Measurements from ENCODE around the gene LSM7.

Gene LSM7

DNA sequence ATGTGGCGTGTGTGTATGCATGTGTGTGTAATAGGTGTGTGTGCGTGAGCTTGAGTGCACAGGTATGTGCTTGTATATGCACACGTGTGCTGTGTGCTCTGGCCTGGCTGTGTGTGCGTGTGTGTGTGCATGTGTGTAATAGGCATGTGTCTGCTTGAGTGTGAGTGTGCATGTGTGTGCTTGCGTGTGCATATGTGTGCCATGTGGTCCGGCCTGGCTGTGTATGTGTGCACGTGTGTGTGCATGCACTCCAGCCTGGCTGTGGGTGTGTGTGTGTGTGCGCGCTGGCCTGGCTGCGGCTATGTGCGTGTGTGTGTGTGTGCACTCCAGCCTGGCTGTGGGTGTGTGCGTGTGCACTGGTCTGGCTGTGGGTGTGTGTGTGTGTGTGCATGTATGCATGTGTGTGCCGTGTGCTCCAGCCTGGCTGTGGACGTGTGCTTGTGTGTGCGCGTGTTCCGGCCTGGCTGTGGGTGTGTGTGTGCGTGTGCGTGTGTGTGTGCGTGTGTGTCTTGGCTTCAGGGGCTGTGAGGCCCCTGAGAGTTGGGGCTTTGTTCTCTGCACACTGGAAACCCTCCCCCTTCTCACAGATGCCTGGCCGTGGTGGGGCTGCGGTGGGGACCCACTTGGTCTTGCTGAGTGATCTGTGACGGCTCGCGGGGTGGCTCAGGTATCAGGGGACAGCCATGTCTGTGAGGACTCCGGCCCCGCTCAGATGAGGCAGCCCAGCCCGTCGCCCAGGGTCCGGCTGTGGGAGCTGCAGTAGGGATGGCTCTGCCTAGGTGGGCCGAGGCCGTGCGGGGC lies 8.3 kb upstream of the LSM7 start:
- no peak for DNase-seq

DNA sequence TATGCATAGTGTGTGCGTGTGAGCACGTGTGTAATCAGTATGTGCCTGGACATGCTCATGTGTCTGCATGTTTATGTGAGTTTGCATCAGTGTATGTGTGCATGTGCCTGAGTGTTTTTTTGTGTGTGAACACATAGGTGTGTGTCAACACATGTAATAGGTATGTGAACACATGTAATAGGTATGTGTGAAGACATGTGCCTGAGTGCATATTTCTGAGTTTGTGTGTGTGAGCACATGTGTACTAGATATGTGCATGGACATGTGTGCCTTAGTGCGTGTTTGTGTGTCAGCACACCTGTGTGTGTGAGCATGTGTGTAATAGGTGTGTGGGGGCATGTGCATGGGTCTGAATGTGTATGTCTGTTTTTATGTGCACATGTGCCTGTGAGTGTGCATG lies 7.5 kb upstream of the LSM7 start:
- DNase-seq, result no peak

DNA sequence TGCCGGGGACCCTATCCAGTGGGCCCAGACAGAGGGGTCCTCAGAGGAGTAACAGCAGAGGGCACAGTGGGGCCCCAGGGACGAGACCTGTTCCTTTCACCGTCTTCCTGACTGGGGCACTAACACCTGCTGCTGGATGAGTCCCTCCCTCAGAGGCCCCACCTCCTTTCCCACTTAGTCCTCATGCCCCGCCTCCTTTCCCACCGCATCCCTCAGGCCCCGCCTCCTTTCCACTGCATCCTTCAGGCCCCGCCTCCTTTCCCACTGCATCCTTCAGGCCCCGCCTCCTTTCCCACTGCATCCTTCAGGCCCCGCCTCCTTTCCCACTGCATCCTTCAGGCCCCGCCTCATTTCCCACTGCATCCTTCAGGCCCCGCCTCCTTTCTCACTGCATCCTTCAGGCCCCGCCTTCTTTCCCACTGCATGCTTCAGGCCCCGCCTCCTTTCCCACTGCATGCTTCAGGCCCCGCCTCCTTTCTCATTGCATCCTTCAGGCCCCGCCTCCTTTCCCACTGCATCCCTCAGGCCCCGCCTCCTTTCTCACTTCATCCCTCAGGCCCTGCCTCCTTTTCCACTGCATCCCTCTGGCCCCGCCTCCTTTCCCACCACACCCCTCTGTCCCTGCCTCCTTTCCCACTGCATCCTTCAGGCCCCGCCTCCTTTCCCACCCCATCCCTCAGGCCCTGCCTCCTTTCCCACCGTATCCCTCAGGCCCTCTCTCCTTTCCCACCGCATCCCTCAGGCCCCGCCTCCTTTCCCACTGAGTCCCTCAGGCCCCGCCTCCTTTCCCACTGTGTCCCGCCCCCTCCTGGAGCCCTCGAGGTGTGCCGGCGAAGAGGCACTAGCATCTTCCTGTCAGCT lies 6.8 kb upstream of the LSM7 start:
- DNase-seq, result no peak

DNA sequence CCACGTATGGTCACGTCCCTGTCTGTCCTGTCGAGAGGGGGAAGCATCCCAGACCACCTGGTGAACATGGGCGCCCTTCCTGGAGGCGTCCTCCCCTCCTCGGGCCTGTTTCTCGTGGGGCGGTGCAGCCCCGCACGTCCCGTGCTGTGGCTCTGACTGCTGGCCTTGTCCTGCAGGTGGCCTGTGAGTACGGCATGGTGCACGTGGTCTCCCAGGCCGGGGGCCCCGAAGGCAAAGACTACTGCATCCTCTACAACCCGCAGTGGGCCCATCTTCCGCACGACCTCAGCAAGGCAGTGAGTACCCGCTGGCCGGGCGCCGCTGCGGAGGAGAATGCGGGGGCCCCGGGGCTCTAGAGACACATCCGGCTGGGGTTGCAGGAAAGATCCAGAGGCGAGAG lies 6.0 kb upstream of the LSM7 start:
- DNase-seq, result no peak

DNA sequence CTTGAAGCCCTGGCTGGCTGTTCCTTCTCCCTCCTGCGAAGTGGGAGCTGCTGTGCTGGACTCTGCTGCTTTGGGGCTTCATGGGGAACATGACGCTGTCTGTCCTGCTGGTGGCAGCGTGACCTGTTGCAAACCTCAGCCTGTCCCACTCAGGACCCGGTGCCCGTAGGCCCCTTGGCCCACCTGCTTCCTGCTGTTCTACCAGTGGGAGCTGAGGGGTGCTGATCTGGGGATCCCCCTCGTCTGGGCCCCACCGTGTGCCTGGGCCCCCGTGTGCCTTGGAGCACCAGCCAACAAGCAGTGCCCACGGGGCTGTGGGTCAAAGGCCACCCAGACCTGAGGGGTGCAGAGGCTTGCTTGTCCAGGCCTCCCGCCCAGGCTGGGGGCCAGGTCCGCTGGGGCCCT lies 5.4 kb upstream of the LSM7 start:
- no peak for DNase-seq

DNA sequence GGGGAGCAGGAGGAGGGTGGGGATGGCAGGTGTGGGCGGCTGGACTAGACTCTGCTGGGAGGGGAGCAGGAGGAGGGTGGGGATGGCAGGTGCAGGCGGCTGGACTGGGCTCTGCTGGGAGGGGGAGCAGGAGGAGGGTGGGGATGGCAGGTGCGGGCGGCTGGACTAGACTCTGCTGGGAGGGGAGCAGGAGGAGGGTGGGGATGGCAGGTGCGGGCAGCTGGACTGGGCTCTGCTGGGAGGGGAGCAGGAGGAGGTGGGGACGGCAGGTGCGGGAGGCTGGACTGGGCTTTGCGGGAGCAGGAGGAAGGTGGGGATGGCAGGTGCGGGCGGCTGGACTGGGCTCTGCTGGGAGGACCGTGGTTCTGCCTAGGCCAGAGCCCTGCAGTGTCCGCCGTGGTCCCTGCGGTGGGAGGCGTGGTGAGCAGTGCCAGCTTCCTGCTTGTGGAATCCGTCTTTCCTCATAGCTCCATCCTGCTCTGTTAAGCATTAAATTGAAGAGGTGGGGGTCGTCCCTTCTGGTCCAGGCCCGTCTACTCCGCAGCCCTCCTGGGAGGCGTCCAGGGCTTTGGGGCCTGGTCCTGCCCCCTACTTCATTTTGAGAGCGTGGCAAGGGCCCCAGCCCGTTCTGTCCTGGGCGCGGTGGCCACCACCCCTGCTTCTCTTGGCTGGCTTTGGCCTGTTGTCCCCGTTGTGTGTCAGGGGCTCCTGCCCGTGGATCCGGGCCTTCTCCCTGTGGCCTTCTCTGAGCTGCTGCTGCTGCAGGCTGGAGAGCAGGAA lies 4.8 kb upstream of the LSM7 start:
- DNase-seq, result no peak

DNA sequence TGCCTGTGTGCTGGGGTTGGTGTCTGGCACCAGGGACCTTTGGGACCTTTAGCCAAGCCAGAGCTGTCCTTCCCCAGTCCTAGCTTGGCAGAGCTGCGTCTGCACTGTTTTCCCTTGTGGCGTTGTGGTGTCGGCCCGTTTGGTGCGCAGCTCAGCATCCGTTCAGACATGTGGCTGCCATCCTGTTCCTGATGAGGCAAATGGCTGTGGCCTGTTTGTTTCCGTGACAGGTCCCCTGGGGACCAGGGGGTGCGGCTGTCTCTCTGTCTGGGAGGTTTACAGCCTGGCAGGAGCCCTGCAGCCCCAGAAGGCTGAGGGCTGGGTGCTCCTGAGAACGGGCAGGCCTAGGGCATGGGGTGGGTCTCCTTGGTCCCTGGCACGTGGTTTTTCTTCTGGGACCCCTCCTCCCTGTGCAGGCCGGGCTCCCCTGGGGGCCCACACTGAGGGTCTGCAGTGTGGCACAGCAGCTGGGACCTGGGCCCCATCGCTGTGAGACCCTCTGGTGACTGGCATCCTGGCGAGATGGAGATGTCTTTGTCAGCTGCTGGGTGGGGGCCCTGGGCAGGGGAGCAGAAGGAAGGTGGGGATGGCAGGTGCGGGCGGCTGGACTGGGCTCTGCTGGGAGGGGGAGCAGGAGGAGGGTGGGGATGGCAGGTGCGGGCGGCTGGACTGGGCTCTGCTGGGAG lies 4.1 kb upstream of the LSM7 start:
- no peak for DNase-seq

DNA sequence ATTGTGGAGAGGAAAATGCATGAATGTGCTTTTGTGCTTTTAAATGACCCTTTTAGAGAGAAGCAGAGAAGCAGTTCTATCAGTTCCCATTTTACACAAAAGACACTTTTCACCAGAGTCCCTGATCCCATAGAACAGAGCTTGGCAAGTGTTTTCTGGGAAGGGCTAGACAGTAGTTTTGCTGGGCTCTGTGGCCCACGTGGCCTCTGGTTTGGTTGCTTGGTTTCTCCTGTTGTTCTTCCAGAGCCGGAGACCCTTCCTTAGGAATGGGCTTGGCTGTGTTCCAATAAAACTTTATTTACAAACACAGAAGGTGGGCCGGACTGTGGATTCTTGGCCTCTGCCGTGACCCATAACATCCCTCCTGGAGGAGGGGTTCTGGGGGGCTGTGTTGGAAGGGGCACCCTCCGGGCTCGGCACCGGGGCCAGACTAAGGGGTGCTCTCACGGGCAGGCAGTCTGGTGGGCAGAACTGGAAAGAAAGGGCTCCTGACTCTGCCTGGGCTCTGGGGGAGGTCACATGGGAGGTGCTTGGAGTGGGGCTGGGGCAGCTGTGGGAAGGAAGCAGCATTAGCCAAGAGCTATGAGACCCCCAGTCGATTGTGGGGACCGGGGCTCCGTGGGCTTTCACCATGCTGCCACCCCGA lies 3.3 kb upstream of the LSM7 start:
- no peak for DNase-seq

DNA sequence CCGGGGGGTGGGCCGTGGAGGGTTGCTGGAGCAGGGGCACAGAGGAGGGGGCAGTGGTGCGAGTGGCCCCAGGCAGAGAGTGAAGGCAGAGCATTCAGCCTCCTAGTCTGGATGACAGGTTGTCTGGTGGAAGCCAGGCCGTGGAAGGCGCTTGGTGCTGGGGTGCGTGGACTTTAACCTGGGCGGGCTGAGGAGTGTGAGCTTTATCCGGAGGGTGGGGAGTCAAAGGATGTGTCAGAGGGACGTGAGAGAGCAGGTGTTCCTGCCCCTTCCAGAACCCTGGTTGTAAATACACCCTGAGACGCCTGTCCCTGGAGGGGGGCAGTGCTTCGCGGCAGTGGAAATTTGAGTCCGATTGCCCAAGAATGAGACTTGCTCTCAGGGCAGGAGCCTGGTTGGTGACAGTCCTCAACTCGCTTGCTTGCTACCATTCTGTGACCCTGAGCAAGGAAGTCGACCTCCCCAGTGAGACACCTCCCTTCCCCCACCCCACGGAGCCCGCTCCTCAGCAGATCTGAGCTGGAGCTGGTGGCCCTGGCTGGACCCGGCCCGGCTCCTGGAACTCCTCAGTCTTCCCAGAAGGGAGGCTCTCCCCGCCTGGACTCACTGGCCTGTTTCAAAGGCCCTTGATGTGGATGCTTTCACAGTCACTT lies 2.4 kb upstream of the LSM7 start:
- DNase-seq, result no peak

DNA sequence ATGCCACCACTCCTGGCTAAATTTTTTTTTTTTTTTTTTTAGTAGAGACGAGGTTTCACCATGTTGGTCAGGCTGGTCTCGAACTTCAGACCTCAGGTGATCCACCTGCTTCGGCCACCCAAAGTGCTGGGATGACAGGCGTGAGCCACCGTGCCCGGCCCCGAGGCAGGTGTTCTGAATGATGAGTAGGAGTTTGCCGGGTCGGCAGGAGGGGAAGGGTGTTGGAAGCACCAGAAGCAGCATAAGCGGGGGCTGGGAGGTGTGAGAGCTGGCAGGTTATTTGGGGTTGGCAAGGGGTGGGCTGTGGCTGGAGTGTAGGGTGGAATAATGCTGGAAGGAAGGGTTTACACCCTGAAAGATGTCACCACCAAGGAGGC lies 1.9 kb upstream of the LSM7 start:
- no peak for DNase-seq

DNA sequence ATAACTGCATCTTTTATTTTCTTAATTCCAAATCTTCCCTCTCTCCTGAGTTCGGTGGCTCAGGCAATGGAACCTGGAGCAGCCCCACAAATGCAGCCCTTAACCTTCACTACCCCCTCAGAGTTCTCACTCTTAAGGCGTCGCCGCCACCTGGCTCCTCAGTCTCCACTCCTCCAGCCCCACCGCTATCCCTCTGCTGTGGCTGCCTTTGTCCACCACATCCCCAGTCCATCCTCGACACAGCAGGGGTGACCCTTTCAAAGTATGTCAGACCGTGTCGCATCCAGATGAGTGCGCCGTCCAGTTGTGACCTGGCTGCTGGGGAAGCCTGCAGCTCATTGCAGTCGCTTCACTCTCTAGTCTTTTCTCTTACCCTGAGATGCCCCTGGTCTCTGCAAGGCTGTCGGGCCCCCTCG lies 1.1 kb upstream of the LSM7 start:
- no peak for DNase-seq

DNA sequence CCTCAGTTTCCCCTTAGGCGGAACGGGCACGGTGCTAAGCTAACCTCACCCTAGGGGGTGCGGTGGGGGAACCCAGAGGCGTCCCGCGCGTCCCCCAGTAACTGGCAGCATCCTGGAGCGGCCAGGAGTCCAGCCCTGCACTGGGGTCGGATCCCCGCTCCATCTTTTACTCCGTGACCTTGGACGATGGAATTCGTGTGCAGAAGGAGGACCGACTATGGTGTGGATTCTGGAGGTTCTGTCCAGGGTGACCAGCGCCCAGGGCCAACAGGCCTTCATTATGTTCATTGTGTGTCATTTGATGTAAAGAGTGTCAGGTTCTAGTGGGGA lies 728 bp upstream of the LSM7 start:
- DNase-seq, result no peak

DNA sequence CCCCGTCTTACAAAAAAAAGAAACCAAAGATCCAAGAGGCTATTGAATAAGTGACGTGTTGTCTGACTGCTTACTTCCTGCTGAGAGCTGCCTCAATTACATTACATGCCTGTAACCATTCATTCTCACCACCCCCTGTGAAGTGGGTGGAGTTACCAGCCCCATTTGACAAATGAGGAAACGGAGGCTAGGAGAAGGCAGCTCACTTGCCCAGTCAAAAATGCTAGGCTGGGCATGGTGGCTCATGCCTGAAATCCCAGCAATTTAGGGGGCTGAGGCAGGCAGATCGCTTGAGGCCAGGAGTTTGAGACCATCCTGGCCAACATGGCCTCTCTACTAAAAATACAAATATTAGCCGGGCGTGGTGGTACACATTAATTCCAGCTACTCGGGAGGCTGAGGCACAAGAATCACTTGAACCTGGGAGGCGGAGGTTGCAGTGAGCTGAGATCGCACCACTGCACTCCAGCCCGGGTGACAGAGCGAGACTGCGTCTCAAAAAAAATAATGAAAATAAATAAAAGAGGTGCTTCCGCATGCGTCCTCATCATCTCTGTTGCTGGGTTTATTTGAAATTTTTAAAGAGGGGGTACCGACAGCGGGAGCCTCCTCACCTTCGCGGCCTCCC lies 499 bp downstream of the LSM7 start:
- peak; percentile 67 for DNase-seq

DNA sequence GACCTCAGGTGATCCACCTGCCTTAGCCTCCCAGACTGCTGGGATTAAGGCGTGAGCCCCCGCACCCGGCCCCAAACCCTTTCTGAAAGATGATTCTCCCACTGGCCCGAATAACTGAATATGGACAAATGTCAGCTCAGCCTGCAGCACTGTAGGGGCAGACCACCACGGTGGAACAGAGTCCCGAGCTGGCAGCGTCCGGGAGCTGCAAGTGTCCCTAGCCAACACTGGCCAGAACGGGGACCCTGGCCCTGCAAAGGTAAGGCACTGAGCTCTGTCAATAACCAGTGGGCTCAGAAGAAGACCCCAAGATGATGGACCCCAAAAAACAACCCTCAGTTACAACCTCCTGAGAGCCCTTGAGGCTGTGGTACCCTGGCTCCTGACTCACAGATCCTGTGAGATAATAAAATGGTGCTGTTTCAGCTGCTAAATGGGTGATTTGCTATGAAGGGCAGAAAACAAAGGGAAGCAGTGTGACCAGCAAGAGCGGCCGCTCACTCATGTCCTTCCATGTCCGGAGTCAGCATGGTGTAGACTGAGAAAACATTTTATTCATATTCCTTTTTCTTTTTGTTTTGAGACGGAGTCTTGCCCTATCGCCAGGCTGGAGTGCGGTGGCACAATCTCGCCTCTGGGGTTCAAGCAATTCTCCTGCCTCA lies 1.6 kb downstream of the LSM7 start:
- no peak for DNase-seq

DNA sequence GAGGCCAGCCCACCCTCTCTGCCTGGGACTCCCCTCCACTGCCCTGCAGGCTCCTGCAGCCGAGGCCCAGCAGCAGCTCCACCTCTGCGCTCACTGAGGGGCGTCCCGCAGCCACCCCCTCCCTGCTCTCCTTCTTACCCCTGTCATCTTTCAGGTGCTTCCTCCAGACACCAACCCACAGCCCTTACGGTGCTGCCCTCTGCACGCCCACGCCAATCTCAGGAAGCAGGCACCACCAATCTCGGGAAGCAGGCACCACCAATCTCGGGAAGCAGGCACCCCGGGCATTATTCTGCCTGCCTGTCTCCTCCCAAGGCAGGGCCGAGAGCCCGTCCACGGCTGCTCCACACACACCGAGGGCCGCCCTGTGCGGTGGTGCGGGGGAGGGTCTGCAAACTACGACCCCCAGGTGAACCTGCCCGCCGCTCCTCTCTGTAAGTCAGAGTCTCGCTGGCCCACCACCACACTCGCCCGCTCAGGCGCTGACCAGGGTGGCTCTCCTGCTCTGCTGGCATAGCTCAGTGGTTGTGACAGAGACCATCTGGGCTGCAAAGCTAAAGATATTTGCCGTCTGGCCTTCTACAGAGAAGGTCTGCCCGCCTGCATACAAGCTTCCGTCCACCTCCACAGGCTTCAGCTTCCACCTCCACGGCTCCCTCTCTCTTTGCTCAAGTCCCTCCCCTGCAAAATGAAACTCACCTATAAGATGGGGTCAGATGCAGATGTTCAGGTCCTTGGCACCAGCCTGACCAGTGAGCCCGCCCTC lies 2.9 kb downstream of the LSM7 start:
- no peak for DNase-seq

DNA sequence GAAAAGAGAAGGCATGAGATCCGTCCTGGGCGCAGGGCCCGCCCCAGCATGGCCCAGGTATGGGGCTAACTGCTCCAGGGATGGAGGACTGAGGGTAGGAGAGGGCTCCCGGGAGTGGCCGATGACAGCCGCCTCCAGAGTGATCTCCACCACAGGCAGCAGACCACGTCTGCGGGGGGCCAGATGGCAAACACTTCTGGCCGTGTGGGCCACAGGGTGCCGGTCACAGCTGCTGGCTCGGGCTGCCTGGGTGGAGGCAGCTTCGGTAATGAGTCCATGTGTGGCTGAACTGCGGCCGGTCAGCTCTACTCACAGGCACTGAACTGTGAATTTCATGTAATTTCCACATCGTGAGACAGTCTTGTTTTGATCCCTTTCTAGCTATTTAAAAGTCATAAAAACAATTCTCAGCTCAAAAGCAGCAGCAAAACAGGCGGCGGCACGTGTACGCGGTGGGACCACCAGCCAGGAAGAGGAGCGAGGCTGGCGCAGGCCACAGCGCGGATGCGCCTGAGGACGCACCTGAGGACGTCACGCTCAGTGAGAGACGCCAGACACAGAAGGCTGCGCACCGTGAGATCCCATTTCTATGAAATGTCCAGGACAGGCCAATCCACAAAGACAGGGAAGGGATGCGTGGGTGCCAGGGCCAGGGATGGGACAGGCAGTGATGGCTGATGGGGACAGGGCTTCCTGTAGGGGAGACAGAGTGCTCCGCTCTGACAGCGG lies 4.0 kb downstream of the LSM7 start:
- no peak for DNase-seq

DNA sequence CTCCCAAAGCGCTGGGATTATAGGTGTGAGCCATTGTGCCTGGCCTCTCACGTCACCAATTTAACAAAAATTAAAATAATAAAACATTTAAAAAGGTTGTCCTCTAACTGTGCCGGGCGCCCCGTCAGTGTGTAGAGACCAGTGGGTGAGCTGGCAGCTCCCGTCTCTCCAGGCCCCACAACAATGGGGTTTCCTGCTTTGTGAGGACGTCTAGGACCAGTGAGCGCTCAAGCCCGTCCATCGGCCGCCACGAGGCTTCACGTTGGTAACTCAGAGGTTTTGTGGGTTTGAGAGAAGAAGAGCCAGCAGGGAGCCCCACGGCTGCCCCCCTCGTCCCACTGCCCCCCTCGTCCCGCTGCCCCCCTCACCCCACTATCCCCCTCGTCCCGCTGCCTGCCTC lies 4.7 kb downstream of the LSM7 start:
- DNase-seq, result no peak

DNA sequence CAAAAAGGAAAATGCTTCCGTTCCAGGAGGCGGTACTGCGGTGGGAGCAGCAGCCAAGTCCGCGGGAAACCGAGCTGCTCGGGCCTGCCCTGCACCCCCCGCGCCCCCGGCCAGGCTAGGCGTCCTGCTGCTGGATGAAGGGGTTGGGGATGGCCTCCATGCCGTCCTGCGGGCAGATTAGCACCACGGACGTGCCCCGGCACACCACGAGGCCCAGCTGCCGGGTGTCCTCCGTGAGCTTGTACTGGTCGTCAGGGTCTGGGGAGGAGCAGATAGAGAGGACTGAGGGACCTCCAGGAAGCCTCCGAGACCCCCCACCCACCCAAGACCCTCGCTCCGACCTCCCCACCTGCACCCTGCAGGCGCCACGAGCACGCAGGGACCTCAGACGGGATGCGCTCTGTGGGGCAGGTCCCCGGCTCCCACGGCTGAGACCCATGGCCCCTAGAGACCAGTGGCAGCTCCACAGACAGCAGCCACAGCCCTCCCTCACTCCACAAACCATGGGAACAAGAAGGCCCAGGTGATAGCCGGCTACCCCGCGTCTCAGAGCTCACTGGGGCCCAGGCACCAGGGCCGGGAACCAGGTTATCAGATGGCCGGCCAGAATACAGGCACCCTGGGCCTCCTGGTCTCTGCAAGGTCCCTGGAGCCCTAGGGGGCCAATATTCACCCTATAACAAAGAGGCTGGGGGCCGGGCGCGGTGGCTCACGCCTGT lies 6.7 kb downstream of the LSM7 start:
- DNase-seq, result no peak

DNA sequence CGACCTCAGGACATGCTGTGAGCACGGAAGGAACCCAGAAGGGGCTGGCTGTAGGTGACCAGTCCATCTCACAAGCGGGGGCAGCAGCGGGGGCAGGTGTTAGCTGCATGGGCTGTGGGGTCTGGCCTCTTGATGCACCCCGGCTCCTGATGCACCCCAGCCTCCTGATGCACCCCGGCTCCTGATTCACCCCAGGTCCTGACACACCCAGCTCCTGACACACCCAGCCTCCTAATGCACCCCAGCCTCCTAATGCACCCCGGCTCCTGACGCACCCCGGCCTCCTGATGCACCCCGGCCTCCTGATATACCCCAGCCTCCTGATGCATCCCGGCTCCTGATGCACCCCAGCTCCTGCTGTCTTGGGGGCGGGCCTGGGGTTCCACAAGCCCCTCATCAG lies 7.4 kb downstream of the LSM7 start:
- no peak for DNase-seq
